ENCODE data around the gene GALNT18. TPM values are rescaled to one million over a fixed set of nuclear protein-coding genes. Genes with fewer than 3 reads are reported as not detected.

Gene GALNT18
- total and polyA plus RNA-seq, 4 donors: 9.8 to 20.1 (median 12.8) TPM

DNA sequence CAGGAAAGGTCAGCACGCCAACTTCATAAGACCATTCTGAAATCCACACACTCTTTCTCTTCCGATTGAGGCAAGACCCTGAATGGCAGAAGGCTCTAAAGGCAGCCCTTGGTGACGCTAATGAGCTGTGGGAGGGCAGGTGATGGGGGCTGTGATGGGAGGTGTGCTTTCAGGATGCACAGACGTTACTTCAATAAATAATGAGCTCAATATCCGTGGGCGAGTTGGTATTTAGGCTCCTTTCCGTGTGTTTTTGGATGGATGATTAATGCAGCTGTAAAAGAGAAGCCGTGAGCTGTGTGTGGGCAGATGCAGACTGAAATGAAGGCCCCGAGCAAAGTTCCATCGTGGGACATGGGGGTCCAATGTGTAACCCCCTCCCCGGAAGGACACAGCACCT lies 138.2 kb downstream of the GALNT18 start:
- Histone ChIP-seq H3K27me3 (ENCODE audit: control insufficient read depth, insufficient read depth, low read length) (no peaks in the 10 kb centered on the region), H3K4me1 (ENCODE audit: control insufficient read depth, insufficient read depth, low read length) (peaks cover 8% of the 10 kb centered on the region)
- WGBS (ENCODE audit: insufficient coverage): 75% methylated on average over 7 of the region's 11 CpGs

DNA sequence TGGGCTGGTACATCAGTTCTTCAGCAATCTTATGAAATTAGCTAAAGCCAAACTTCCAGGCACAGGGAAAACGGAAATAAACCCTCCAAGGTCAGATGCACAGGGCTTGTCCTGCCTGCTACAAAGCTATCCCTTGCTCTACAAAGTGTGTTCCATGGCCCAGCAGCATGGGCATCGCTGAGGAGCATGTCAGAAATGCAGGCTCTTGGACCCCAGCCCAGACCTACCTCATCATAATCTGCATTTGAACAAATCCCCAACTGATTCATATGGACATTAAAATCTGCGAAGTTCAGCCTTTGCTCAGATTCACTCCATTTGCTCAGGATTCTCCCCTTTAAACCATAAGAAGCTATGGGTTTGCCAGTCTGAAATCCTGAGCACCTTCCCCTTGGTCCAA lies 139.1 kb downstream of the GALNT18 start:
- WGBS (ENCODE audit: insufficient coverage): 72% methylated on average over 3 of the region's 3 CpGs
- Histone ChIP-seq H3K9me3 (ENCODE audit: control insufficient read depth, insufficient read depth, low read length) (no peaks in the 10 kb centered on the region), H3K36me3 (ENCODE audit: control insufficient read depth, insufficient read depth, low read length) (no peaks in the 10 kb centered on the region), H3K27ac (ENCODE audit: low read depth, low read length) (no peak overlapping the region), H3K4me1 (ENCODE audit: control insufficient read depth, insufficient read depth, low read length) (peaks cover 9% of the 10 kb centered on the region), H3K4me3 (ENCODE audit: low read depth, low read length) (no peak overlapping the region), H3K27me3 (ENCODE audit: control insufficient read depth, insufficient read depth, low read length) (no peaks in the 10 kb centered on the region)
- DNase-seq (ENCODE audit: low read depth in 4 of 6, low spot score in 6 of 6): no peak

More for the DNA sequence above, 138.2 kb downstream of the GALNT18 start:
- Histone ChIP-seq H3K4me3 (ENCODE audit: low read depth, low read length) (no peak overlapping the region), H3K36me3 (ENCODE audit: control insufficient read depth, insufficient read depth, low read length) (no peaks in the 10 kb centered on the region), H3K9me3 (ENCODE audit: control insufficient read depth, insufficient read depth, low read length) (no peaks in the 10 kb centered on the region), H3K27ac (ENCODE audit: low read depth, low read length) (no peak overlapping the region)
- no peak for DNase-seq (ENCODE audit: low read depth in 4 of 6, low spot score in 6 of 6)

DNA sequence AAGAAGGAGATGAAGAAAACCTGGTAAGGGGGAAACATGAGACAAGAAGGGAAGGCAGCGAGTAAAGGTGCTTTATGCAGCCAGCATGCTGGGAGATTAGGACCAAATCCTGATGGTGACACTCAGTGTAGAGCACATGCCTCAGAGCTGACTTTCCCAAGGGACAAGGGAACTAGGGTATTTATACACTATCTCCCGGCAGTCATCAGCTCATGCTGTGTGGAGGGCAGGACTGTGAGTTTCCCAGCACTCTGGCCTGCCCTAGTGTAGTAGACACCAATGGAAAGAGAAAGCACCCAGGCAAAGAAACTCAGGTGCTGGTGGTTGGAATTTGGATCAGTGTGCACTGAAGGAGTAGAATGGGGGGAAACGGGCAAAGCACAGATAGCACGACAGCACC lies 140.4 kb downstream of the GALNT18 start:
- no peaks in the 10 kb centered on the region for H3K36me3 ChIP-seq (ENCODE audit: control insufficient read depth, insufficient read depth, low read length)
- 83% methylated on average over 3 of the region's 4 CpGs for WGBS (ENCODE audit: insufficient coverage)
- no peak overlapping the region for H3K27ac ChIP-seq (ENCODE audit: low read depth, low read length)
- no peak overlapping the region for H3K4me3 ChIP-seq (ENCODE audit: low read depth, low read length)
- no peaks in the 10 kb centered on the region for H3K9me3 ChIP-seq (ENCODE audit: control insufficient read depth, insufficient read depth, low read length)
- DNase-seq (ENCODE audit: low read depth in 4 of 6, low spot score in 6 of 6): no peak
- H3K4me1 ChIP-seq (ENCODE audit: control insufficient read depth, insufficient read depth, low read length): peaks cover 12% of the 10 kb centered on the region
- H3K27me3 ChIP-seq (ENCODE audit: control insufficient read depth, insufficient read depth, low read length): no peaks in the 10 kb centered on the region

DNA sequence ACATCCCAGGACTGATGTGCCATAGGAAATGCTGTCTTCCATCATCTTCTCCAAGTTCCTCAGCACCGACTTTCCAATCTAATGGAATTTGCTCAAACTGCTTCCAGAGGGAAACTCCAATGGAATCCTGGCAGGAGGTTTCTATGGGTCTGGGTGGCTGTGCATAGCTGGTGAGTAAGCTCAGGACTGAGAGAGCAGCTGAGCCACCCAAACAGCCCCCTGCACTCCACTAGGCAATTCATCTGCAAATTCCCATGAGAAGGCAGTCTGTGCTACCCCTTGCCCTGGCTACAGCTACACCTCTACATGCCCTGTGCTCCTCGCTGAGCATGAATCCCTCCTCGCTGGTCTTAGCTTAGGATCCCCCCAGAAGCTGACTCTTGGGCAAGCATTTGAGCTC lies 140.8 kb downstream of the GALNT18 start:
- Histone ChIP-seq H3K27me3 (ENCODE audit: control insufficient read depth, insufficient read depth, low read length) (no peaks in the 10 kb centered on the region), H3K36me3 (ENCODE audit: control insufficient read depth, insufficient read depth, low read length) (no peaks in the 10 kb centered on the region), H3K27ac (ENCODE audit: low read depth, low read length) (no peak overlapping the region), H3K4me1 (ENCODE audit: control insufficient read depth, insufficient read depth, low read length) (peaks cover 12% of the 10 kb centered on the region), H3K4me3 (ENCODE audit: low read depth, low read length) (no peak overlapping the region), H3K9me3 (ENCODE audit: control insufficient read depth, insufficient read depth, low read length) (no peaks in the 10 kb centered on the region)
- no peak for DNase-seq (ENCODE audit: low read depth in 4 of 6, low spot score in 6 of 6)
- WGBS (ENCODE audit: insufficient coverage): 100% methylated on average over 1 of the region's 3 CpGs

DNA sequence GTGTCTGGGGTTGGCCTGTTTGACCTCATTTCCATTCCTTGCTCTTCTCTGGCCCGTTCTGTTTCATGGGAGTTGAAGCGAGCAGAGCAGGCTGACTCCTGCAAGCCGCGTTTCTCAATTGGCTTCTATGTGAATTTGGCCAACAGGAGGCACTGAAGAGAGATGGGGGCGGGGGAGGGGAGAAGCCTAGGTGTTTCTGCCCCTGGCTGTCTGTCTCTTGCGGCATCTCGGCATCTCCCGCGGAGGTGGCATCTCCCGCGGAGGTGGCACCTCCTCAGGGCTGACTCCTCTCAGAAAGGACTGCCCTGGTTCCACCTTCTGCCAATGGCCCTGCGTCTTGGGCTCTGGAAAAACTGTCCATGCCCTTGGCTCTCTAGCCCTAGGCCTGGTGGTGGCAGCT lies 143.1 kb downstream of the GALNT18 start:
- 71% methylated on average over 11 of the region's 12 CpGs for WGBS (ENCODE audit: insufficient coverage)
- H3K27me3 ChIP-seq (ENCODE audit: control insufficient read depth, insufficient read depth, low read length): no peaks in the 10 kb centered on the region
- no peaks in the 10 kb centered on the region for H3K36me3 ChIP-seq (ENCODE audit: control insufficient read depth, insufficient read depth, low read length)
- peaks cover 12% of the 10 kb centered on the region for H3K4me1 ChIP-seq (ENCODE audit: control insufficient read depth, insufficient read depth, low read length)
- H3K4me3 ChIP-seq (ENCODE audit: low read depth, low read length): no peak overlapping the region
- no peak overlapping the region for H3K27ac ChIP-seq (ENCODE audit: low read depth, low read length)
- no peak for DNase-seq (ENCODE audit: low read depth in 4 of 6, low spot score in 6 of 6)
- H3K9me3 ChIP-seq (ENCODE audit: control insufficient read depth, insufficient read depth, low read length): no peaks in the 10 kb centered on the region

DNA sequence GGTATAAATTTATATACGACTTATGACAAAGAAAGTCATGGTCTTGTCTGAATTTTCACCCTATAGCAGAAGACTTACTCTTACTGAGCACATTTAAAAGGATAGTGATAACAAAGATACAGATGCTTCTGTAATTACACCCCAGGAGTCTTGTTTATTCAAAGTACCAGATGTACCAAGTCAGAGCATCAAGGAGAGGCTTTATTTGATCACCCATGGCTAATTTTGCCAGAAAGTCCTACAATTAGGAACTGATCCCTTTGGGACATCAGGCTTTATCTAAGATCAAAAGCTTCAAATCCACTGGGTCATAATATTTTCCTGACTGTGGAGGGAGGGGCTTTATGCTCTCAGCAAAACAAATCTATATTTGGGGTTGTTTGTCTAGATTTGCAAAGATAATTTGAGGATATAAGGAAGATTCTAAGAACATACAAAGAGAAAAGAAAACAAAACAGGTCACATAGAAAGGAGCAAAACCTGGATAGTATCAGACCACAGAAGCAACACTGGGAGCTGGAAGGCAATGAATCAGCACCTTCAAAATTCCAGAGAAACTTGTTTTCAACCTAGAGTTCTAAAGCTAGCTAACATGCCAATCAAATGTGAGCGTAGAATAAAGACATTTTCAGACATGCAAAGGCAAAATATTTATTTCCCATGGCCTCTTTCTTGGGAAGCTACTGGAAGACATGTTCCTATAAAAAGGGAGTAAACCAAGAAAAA lies 143.9 kb downstream of the GALNT18 start:
- no CpG with 5 or more reads among the region's 2 CpGs for WGBS (ENCODE audit: insufficient coverage)
- DNase-seq (ENCODE audit: low read depth in 4 of 6, low spot score in 6 of 6): peak in 1 of 6 donors; percentile 60

DNA sequence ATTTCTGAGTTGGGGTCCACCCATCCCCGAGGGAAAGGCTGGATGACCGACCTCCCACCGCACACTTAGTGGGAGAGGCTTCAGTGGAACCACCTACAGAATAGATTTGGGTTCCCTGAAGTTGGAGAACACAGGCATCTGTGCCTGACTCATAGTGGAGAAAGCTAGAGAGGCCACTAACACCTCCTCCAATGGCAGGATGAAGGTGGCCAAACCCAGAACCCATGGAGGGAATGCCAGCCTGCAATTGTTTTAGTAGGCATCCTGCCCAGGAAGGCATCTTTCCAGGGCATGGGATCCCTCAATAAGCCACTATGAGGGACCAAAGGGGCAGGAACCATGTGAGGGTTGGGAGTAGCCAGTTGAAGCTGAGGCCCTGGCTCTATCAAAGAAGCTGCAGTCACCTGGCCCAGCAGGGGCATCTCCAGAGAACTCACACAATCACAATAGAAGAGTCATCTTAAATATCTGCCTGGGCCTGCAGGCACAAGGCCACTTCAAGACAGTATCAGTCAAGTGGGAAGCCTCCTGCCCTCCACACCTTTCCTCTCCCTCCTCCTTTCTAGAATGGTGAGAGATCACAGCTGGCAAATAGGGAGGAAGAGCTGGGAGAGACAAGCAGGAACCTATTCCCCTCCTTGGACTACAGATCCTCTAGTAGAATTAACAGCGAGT lies 144.7 kb downstream of the GALNT18 start:
- Histone ChIP-seq H3K9me3 (ENCODE audit: control insufficient read depth, insufficient read depth, low read length) (no peaks in the 10 kb centered on the region), H3K36me3 (ENCODE audit: control insufficient read depth, insufficient read depth, low read length) (no peaks in the 10 kb centered on the region), H3K4me1 (ENCODE audit: control insufficient read depth, insufficient read depth, low read length) (peaks cover 9% of the 10 kb centered on the region), H3K27ac (ENCODE audit: low read depth, low read length) (no peak overlapping the region), H3K27me3 (ENCODE audit: control insufficient read depth, insufficient read depth, low read length) (no peaks in the 10 kb centered on the region), H3K4me3 (ENCODE audit: low read depth, low read length) (no peak overlapping the region)
- WGBS (ENCODE audit: insufficient coverage): no CpG with 5 or more reads among the region's 4 CpGs
- DNase-seq (ENCODE audit: low read depth in 4 of 6, low spot score in 6 of 6): no peak

More for the DNA sequence above, 143.9 kb downstream of the GALNT18 start:
- Histone ChIP-seq H3K27me3 (ENCODE audit: control insufficient read depth, insufficient read depth, low read length) (no peaks in the 10 kb centered on the region), H3K4me1 (ENCODE audit: control insufficient read depth, insufficient read depth, low read length) (peaks cover 12% of the 10 kb centered on the region), H3K27ac (ENCODE audit: low read depth, low read length) (no peak overlapping the region), H3K36me3 (ENCODE audit: control insufficient read depth, insufficient read depth, low read length) (no peaks in the 10 kb centered on the region), H3K4me3 (ENCODE audit: low read depth, low read length) (no peak overlapping the region), H3K9me3 (ENCODE audit: control insufficient read depth, insufficient read depth, low read length) (no peaks in the 10 kb centered on the region)

DNA sequence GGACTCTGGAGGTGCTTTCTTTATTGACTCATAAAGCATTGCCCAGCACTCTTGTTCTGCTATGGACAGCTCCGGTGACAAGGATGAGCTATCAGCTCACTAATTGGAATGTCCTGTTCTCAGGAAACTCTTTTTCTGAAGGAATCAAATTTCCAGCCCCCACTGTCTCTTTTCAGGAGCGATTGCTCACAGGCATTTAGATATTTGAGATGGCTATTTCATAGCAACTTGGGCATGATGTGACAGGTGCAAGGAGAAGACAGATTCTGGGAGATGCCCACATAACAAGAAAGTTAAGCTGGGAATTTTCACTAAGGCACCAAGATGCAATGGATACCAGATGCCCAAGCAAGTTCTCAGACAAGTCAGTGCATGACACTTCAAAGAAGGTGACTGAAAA lies 145.3 kb downstream of the GALNT18 start:
- Histone ChIP-seq H3K27ac (ENCODE audit: low read depth, low read length) (no peak overlapping the region), H3K9me3 (ENCODE audit: control insufficient read depth, insufficient read depth, low read length) (no peaks in the 10 kb centered on the region), H3K27me3 (ENCODE audit: control insufficient read depth, insufficient read depth, low read length) (no peaks in the 10 kb centered on the region), H3K36me3 (ENCODE audit: control insufficient read depth, insufficient read depth, low read length) (no peaks in the 10 kb centered on the region), H3K4me1 (ENCODE audit: control insufficient read depth, insufficient read depth, low read length) (peaks cover 12% of the 10 kb centered on the region), H3K4me3 (ENCODE audit: low read depth, low read length) (no peak overlapping the region)
- whole genome bisulfite sequencing (ENCODE audit: insufficient coverage): 63% methylated on average over 1 of the region's 2 CpGs
- DNase-seq (ENCODE audit: low read depth in 4 of 6, low spot score in 6 of 6): no peak

DNA sequence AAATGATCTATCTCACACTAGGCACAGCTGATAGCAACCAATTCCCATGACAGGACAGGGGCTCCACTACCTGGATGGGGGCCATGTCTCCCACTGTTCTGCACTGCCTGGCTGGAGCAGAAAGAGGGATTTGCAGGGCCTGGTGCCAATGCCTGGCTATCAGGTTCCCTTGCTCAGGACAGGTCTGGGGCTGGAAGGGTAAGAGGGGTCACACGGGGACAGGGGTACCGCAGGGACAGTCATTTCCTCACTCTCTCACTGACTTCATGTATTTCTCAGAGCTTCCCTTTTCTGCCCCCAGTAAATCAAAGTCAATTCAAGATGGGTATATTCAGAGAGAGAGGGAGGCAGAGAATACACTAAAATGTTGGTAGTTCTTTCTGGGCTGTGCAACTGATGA lies 149.7 kb downstream of the GALNT18 start:
- DNase-seq (ENCODE audit: low read depth in 4 of 6, low spot score in 6 of 6): no peak
- WGBS (ENCODE audit: insufficient coverage): no CpG with 5 or more reads among the region's 2 CpGs
- H3K4me3 ChIP-seq (ENCODE audit: low read depth, low read length): no peak overlapping the region

DNA sequence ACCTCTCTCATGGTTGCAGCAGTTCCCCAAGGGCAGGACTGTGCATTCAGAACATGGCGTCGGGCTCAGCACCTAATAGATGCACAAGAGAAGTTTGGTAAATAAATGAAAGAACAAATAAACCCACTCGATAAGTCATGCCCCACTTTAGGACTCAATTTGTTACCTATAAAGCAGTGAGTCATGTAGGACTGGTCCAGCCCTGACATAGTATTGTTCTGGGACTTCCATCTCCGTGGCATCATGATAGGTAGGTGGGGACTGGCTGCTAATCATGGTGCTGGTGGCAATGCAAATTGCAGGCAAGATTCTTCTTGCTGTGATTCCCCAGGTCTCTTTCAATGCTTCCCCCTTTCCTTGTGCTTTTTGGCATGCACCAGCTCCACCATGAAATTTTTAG lies 150.6 kb downstream of the GALNT18 start:
- Histone ChIP-seq H3K9me3 (ENCODE audit: control insufficient read depth, insufficient read depth, low read length) (no peaks in the 10 kb centered on the region), H3K27me3 (ENCODE audit: control insufficient read depth, insufficient read depth, low read length) (no peaks in the 10 kb centered on the region), H3K4me3 (ENCODE audit: low read depth, low read length) (no peak overlapping the region), H3K36me3 (ENCODE audit: control insufficient read depth, insufficient read depth, low read length) (no peaks in the 10 kb centered on the region), H3K27ac (ENCODE audit: low read depth, low read length) (no peak overlapping the region), H3K4me1 (ENCODE audit: control insufficient read depth, insufficient read depth, low read length) (peaks cover 12% of the 10 kb centered on the region)
- 0% methylated on average over 1 of the region's 4 CpGs for WGBS (ENCODE audit: insufficient coverage)
- no peak for DNase-seq (ENCODE audit: low read depth in 4 of 6, low spot score in 6 of 6)

More for the DNA sequence above, 149.7 kb downstream of the GALNT18 start:
- Histone ChIP-seq H3K4me1 (ENCODE audit: control insufficient read depth, insufficient read depth, low read length) (peaks cover 10% of the 10 kb centered on the region), H3K27me3 (ENCODE audit: control insufficient read depth, insufficient read depth, low read length) (no peaks in the 10 kb centered on the region), H3K36me3 (ENCODE audit: control insufficient read depth, insufficient read depth, low read length) (no peaks in the 10 kb centered on the region), H3K9me3 (ENCODE audit: control insufficient read depth, insufficient read depth, low read length) (no peaks in the 10 kb centered on the region), H3K27ac (ENCODE audit: low read depth, low read length) (no peak overlapping the region)

Measured in spinal cord (tissue), 10 donors.